Measurements from ENCODE around the gene MRPS10.

GRCh38 chr6:42264852-42265390 is 47.3 kb upstream of the MRPS10 start:
- TF ChIP-seq CTCF (IDR thresholded peaks at IDR 0.05) (no peak), POLR2A (IDR thresholded peaks at IDR 0.05) (no peak)
